WTC11 (cell line): ENCODE data around the gene MASP2. TPM values are rescaled to one million over a fixed set of nuclear protein-coding genes. Genes with fewer than 3 reads are reported as not detected.
A peak's percentile ranks its signal among the peaks of the same experiment; 100 is the strongest.

Experiments
- ATAC-seq: fragments of 200-7000 bp; cut with Tn5 transposase; 2 replicates; pipeline ENCODE4 v1.10.0; 2021; ENCODE audit warnings: mild to moderate bottlenecking, moderate library complexity
- CTCF ChIA-PET: fragments of 300-600 bp; sonication (Branson Sonifier 250); formaldehyde crosslinking; loops from one replicate; lab custom pipeline; 2021; ENCODE audit warnings: antibody characterized with exemption; lab: Charles Lee
- POLR2A ChIA-PET: fragments of 350-600 bp; sonication (Branson Sonifier 250); formaldehyde crosslinking; loops from one replicate; lab custom pipeline; 2021; ENCODE audit warnings: antibody characterized with exemption; lab: Charles Lee
- DNase-seq: peaks from one replicate; pipeline ENCODE4 v3.0.0; 2021; ENCODE audit warnings: low spot score
- H3K27ac Mint-ChIP-seq: 2 replicates; pipeline ENCODE4 v1.8.0; 2021; ENCODE audit warnings: mixed read lengths
- H3K27me3 Mint-ChIP-seq: 2 replicates; pipeline ENCODE4 v1.8.0; 2021; ENCODE audit warnings: low read depth, mild to moderate bottlenecking, moderate library complexity, mixed read lengths
- H3K36me3 Mint-ChIP-seq: 2 replicates; pipeline ENCODE4 v1.8.0; 2021; ENCODE audit warnings: mixed read lengths
- H3K4me1 Mint-ChIP-seq: 2 replicates; pipeline ENCODE4 v1.8.0; 2022; ENCODE audit warnings: mixed read lengths
- H3K4me3 Mint-ChIP-seq: 2 replicates; pipeline ENCODE4 v1.8.0; 2021; ENCODE audit warnings: mild to moderate bottlenecking, moderate library complexity, mixed read lengths
- H3K9me3 Mint-ChIP-seq: 2 replicates; pipeline ENCODE4 v1.8.0; 2021; ENCODE audit warnings: mixed read lengths
- CREB1 ChIP-seq: sonication (generic); formaldehyde crosslinking; IDR thresholded peaks from 2 replicates; pipeline ENCODE4 v1.8.0; 2023; ENCODE audit warnings: mild to moderate bottlenecking, missing genetic modification reagents
- GABPB1 ChIP-seq: sonication (generic); formaldehyde crosslinking; IDR thresholded peaks from 2 replicates; pipeline ENCODE4 v1.8.1; 2023; ENCODE audit warnings: mild to moderate bottlenecking, missing genetic modification reagents
- JUN ChIP-seq: sonication (generic); formaldehyde crosslinking; IDR thresholded peaks from 2 replicates; pipeline ENCODE4 v1.8.0; 2023; ENCODE audit warnings: mild to moderate bottlenecking, missing genetic modification reagents
- KAT7 ChIP-seq: sonication (generic); formaldehyde crosslinking; IDR thresholded peaks from 2 replicates; pipeline ENCODE4 v1.8.1; 2023; ENCODE audit warnings: missing genetic modification reagents, mild to moderate bottlenecking, borderline replicate concordance
- MYBL2 ChIP-seq: sonication (generic); formaldehyde crosslinking; IDR thresholded peaks from 2 replicates; pipeline ENCODE4 v1.8.1; 2023; ENCODE audit warnings: mild to moderate bottlenecking, moderate library complexity, missing genetic modification reagents
- NFE2L1 ChIP-seq: sonication (generic); formaldehyde crosslinking; IDR thresholded peaks from 2 replicates; pipeline ENCODE4 v1.8.1; 2023; ENCODE audit warnings: missing genetic modification reagents
- RORB ChIP-seq: fragments of 250-450 bp; sonication (Bioruptor Pico); IDR thresholded peaks from 2 replicates; pipeline ENCODE4 v1.9.0; 2021; ENCODE audit warnings: mild to moderate bottlenecking
- TEAD1 ChIP-seq: sonication (generic); formaldehyde crosslinking; IDR thresholded peaks from 2 replicates; pipeline ENCODE4 v1.8.0; 2022; ENCODE audit warnings: mild to moderate bottlenecking, missing genetic modification reagents
- TP53 ChIP-seq: sonication (generic); formaldehyde crosslinking; IDR thresholded peaks from 2 replicates; pipeline ENCODE4 v1.8.1; 2023; ENCODE audit warnings: mild to moderate bottlenecking, missing genetic modification reagents
- ZNF219 ChIP-seq: sonication (generic); formaldehyde crosslinking; IDR thresholded peaks from 2 replicates; pipeline ENCODE4 v1.8.0; 2023; ENCODE audit warnings: missing genetic modification reagents, mild to moderate bottlenecking, borderline replicate concordance
- ZNF317 ChIP-seq: sonication (generic); formaldehyde crosslinking; IDR thresholded peaks from 2 replicates; pipeline ENCODE4 v1.8.1; 2023; ENCODE audit warnings: low read depth, mild to moderate bottlenecking, moderate library complexity, missing genetic modification reagents, borderline replicate concordance
- total RNA-seq: library from RNA; stranded (reverse); gene quantifications from 3 replicates; pipeline ENCODE4 v1.2.3, GENCODE V29; 2021
- TF ChIP-seq, protein P1 (sequence below): sonication (generic); formaldehyde crosslinking; IDR thresholded peaks from 2 replicates; pipeline ENCODE4 v1.8.1; 2023; ENCODE audit warnings: mild to moderate bottlenecking, missing genetic modification reagents
- TF ChIP-seq, protein P2 (sequence below): sonication (generic); formaldehyde crosslinking; IDR thresholded peaks from 2 replicates; pipeline ENCODE4 v1.8.1; 2022; ENCODE audit warnings: missing genetic modification reagents, borderline replicate concordance
- TF ChIP-seq, protein P3 (sequence below): fragments of 200-600 bp; IDR thresholded peaks from 2 replicates; pipeline ENCODE4 v1.8.0; 2022; ENCODE audit warnings: antibody characterized with exemption
- TF ChIP-seq, protein P4 (sequence below): fragments of 250-450 bp; sonication (Bioruptor Pico); IDR thresholded peaks from 2 replicates; pipeline ENCODE4 v2.1.2; 2022; ENCODE audit warnings: mild to moderate bottlenecking, moderate library complexity
- TF ChIP-seq, protein P5 (sequence below): sonication (generic); formaldehyde crosslinking; conservative IDR thresholded peaks from 2 replicates; pipeline ENCODE4 v1.8.1; 2022; ENCODE audit warnings: mild to moderate bottlenecking, missing genetic modification reagents
- TF ChIP-seq, protein P6 (sequence below): sonication (generic); formaldehyde crosslinking; IDR thresholded peaks from 2 replicates; pipeline ENCODE4 v1.8.0; 2023; ENCODE audit warnings: mild to moderate bottlenecking, missing genetic modification reagents
- TF ChIP-seq, protein P7 (sequence below): sonication (generic); formaldehyde crosslinking; IDR thresholded peaks from 2 replicates; pipeline ENCODE4 v1.8.1; 2022; ENCODE audit warnings: low read depth, mild to moderate bottlenecking, moderate library complexity, missing genetic modification reagents, borderline replicate concordance
- TF ChIP-seq, protein P8 (sequence below): sonication (generic); formaldehyde crosslinking; conservative IDR thresholded peaks from 2 replicates; pipeline ENCODE4 v1.8.1; 2023; ENCODE audit warnings: mild to moderate bottlenecking, low read depth, missing genetic modification reagents, moderate library complexity
- TF ChIP-seq, protein P9 (sequence below): sonication (generic); formaldehyde crosslinking; IDR thresholded peaks from 2 replicates; pipeline ENCODE4 v1.8.1; 2023; ENCODE audit warnings: mild to moderate bottlenecking, moderate library complexity, missing genetic modification reagents

The MASP2 gene
- total RNA-seq, 1 experiment from 2014 or later: 0.57 TPM

DNA sequence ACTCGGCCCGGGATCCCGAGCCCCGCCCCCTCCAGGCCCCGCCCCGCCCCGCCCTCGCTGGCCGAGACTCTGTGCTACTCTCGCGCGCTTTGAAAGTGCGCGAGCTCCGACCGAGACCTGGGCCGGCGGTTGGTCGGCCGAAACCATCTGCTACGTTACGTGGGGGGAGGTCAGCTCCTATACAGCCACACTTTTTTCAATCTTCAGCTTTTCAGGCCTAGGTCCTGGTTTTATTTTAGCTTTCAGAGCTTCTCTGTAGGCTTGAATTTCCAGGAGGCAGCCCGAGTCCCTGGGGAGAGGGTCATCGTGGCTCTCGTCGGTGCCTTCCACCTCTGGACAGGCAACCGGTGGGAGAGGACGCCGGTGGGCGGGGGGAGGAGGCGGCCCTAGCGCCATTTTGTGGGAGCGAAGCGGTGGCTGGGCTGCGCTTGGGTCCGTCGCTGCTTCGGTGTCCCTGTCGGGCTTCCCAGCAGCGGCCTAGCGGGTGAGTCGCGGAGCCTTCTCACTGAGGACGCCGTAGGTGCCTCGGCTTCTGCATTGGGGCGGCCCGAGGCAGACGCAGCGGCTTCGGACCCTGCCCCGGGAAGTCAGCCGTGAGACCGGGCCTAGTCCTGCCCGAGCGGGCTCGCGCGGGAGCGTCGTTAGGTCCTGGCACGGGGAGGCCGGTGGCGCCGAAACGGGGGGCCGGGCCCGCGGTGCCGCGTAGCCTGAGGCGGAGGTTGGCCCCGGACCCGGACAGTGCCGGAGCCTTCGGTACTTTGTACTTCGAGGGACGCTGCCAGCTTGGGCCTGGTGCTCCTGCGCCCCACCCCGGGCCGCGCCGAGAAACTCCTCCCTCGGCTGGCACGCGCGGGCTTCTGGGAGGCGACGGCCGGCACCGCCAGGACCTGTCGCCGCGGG is 34.5 kb downstream of the MASP2 start, which contains the start of gene TARDBP:
Gene TARDBP, plus strand, starts transcription at position 395 of the 900 bp plus-strand sequence. CDS start 1,074 bp downstream, outside the sequence.
- Mint-ChIP-seq H3K4me3 (peak within 1 kb of the TSS; percentile 91), H3K4me1 (peaks cover 22% of the 10 kb centered on the region), H3K27me3 (no peaks in the 10 kb centered on the region), H3K9me3 (no peaks in the 10 kb centered on the region), H3K27ac (peak within 1 kb of the TSS; percentile 99), H3K36me3 (peaks cover 38% of the 10 kb centered on the region)
- peak; percentile 89 for DNase-seq
- POLR2A ChIA-PET: interaction anchor here (0.7 to 0.9 kb wide), 3 partner anchors 32 to 51 kb away, joined by 3 to 8 read pairs (median 3); partner anchors contain the start of gene SRM
- ATAC-seq: peak; percentile 92
- CTCF ChIA-PET: interaction anchor here (0.6 to 1.1 kb wide), 3 partner anchors 32 to 51 kb away, joined by 3 read pairs; no protein-coding TSS in a partner anchor
- TF ChIP-seq CREB1 (CRISPR knock-in tag): no peak
- no peak for TF ChIP-seq RORB (CRISPR knock-in tag)
- TF ChIP-seq ZNF219: peak; percentile 80; the same call in 1 of the 2 replicates
- peak; percentile 95 for TF ChIP-seq MYBL2
- TF ChIP-seq, protein P1, sequence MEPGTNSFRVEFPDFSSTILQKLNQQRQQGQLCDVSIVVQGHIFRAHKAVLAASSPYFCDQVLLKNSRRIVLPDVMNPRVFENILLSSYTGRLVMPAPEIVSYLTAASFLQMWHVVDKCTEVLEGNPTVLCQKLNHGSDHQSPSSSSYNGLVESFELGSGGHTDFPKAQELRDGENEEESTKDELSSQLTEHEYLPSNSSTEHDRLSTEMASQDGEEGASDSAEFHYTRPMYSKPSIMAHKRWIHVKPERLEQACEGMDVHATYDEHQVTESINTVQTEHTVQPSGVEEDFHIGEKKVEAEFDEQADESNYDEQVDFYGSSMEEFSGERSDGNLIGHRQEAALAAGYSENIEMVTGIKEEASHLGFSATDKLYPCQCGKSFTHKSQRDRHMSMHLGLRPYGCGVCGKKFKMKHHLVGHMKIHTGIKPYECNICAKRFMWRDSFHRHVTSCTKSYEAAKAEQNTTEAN (CRISPR knock-in tag): peak; percentile 52
- TF ChIP-seq, protein P2, sequence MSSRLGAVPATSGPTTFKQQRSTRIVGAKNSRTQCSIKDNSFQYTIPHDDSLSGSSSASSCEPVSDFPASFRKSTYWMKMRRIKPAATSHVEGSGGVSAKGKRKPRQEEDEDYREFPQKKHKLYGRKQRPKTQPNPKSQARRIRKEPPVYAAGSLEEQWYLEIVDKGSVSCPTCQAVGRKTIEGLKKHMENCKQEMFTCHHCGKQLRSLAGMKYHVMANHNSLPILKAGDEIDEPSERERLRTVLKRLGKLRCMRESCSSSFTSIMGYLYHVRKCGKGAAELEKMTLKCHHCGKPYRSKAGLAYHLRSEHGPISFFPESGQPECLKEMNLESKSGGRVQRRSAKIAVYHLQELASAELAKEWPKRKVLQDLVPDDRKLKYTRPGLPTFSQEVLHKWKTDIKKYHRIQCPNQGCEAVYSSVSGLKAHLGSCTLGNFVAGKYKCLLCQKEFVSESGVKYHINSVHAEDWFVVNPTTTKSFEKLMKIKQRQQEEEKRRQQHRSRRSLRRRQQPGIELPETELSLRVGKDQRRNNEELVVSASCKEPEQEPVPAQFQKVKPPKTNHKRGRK (CRISPR knock-in tag): no peak
- no peak for TF ChIP-seq TP53 (CRISPR knock-in tag)
- TF ChIP-seq, protein P3, sequence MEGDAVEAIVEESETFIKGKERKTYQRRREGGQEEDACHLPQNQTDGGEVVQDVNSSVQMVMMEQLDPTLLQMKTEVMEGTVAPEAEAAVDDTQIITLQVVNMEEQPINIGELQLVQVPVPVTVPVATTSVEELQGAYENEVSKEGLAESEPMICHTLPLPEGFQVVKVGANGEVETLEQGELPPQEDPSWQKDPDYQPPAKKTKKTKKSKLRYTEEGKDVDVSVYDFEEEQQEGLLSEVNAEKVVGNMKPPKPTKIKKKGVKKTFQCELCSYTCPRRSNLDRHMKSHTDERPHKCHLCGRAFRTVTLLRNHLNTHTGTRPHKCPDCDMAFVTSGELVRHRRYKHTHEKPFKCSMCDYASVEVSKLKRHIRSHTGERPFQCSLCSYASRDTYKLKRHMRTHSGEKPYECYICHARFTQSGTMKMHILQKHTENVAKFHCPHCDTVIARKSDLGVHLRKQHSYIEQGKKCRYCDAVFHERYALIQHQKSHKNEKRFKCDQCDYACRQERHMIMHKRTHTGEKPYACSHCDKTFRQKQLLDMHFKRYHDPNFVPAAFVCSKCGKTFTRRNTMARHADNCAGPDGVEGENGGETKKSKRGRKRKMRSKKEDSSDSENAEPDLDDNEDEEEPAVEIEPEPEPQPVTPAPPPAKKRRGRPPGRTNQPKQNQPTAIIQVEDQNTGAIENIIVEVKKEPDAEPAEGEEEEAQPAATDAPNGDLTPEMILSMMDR: no peak
- TF ChIP-seq TEAD1 (CRISPR knock-in tag): peak; percentile 63; the same call in 1 of the 2 replicates
- TF ChIP-seq, protein P4, sequence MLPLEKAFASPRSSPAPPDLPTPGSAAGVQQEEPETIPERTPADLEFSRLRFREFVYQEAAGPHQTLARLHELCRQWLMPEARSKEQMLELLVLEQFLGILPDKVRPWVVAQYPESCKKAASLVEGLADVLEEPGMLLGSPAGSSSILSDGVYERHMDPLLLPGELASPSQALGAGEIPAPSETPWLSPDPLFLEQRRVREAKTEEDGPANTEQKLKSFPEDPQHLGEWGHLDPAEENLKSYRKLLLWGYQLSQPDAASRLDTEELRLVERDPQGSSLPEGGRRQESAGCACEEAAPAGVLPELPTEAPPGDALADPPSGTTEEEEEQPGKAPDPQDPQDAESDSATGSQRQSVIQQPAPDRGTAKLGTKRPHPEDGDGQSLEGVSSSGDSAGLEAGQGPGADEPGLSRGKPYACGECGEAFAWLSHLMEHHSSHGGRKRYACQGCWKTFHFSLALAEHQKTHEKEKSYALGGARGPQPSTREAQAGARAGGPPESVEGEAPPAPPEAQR: no peak
- TF ChIP-seq, protein P5, sequence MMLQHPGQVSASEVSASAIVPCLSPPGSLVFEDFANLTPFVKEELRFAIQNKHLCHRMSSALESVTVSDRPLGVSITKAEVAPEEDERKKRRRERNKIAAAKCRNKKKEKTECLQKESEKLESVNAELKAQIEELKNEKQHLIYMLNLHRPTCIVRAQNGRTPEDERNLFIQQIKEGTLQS (CRISPR knock-in tag): peak; percentile 42; the same call in 1 of the 2 replicates
- TF ChIP-seq, protein P6, sequence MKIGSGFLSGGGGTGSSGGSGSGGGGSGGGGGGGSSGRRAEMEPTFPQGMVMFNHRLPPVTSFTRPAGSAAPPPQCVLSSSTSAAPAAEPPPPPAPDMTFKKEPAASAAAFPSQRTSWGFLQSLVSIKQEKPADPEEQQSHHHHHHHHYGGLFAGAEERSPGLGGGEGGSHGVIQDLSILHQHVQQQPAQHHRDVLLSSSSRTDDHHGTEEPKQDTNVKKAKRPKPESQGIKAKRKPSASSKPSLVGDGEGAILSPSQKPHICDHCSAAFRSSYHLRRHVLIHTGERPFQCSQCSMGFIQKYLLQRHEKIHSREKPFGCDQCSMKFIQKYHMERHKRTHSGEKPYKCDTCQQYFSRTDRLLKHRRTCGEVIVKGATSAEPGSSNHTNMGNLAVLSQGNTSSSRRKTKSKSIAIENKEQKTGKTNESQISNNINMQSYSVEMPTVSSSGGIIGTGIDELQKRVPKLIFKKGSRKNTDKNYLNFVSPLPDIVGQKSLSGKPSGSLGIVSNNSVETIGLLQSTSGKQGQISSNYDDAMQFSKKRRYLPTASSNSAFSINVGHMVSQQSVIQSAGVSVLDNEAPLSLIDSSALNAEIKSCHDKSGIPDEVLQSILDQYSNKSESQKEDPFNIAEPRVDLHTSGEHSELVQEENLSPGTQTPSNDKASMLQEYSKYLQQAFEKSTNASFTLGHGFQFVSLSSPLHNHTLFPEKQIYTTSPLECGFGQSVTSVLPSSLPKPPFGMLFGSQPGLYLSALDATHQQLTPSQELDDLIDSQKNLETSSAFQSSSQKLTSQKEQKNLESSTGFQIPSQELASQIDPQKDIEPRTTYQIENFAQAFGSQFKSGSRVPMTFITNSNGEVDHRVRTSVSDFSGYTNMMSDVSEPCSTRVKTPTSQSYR: no peak; the same call in 1 of the 2 replicates
- TF ChIP-seq KAT7 (CRISPR knock-in tag): peak; percentile 84; the same call in 1 of the 2 replicates
- TF ChIP-seq GABPB1 (CRISPR knock-in tag): peak; percentile 34
- TF ChIP-seq, protein P7, sequence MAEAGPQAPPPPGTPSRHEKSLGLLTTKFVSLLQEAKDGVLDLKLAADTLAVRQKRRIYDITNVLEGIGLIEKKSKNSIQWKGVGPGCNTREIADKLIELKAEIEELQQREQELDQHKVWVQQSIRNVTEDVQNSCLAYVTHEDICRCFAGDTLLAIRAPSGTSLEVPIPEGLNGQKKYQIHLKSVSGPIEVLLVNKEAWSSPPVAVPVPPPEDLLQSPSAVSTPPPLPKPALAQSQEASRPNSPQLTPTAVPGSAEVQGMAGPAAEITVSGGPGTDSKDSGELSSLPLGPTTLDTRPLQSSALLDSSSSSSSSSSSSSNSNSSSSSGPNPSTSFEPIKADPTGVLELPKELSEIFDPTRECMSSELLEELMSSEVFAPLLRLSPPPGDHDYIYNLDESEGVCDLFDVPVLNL (CRISPR knock-in tag): peak; percentile 76
- peak; percentile 96 for TF ChIP-seq JUN (CRISPR knock-in tag)
- no peak for TF ChIP-seq ZNF317
- TF ChIP-seq, protein P8, sequence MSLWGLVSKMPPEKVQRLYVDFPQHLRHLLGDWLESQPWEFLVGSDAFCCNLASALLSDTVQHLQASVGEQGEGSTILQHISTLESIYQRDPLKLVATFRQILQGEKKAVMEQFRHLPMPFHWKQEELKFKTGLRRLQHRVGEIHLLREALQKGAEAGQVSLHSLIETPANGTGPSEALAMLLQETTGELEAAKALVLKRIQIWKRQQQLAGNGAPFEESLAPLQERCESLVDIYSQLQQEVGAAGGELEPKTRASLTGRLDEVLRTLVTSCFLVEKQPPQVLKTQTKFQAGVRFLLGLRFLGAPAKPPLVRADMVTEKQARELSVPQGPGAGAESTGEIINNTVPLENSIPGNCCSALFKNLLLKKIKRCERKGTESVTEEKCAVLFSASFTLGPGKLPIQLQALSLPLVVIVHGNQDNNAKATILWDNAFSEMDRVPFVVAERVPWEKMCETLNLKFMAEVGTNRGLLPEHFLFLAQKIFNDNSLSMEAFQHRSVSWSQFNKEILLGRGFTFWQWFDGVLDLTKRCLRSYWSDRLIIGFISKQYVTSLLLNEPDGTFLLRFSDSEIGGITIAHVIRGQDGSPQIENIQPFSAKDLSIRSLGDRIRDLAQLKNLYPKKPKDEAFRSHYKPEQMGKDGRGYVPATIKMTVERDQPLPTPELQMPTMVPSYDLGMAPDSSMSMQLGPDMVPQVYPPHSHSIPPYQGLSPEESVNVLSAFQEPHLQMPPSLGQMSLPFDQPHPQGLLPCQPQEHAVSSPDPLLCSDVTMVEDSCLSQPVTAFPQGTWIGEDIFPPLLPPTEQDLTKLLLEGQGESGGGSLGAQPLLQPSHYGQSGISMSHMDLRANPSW (CRISPR knock-in tag): no peak
- TF ChIP-seq NFE2L1 (CRISPR knock-in tag): 0 out of 2 replicates have a peak, but pooled peaks have one; percentile 44
- TF ChIP-seq, protein P9, sequence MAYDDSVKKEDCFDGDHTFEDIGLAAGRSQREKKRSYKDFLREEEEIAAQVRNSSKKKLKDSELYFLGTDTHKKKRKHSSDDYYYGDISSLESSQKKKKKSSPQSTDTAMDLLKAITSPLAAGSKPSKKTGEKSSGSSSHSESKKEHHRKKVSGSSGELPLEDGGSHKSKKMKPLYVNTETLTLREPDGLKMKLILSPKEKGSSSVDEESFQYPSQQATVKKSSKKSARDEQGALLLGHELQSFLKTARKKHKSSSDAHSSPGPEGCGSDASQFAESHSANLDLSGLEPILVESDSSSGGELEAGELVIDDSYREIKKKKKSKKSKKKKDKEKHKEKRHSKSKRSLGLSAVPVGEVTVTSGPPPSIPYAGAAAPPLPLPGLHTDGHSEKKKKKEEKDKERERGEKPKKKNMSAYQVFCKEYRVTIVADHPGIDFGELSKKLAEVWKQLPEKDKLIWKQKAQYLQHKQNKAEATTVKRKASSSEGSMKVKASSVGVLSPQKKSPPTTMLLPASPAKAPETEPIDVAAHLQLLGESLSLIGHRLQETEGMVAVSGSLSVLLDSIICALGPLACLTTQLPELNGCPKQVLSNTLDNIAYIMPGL (CRISPR knock-in tag): peak; percentile 72; the same call in 1 of the 2 replicates
